Keratinocyte (primary cell): ENCODE measurements around the gene PSAP. TPM values are rescaled to one million over a fixed set of nuclear protein-coding genes. Genes with fewer than 3 reads are reported as not detected.

Experiments used
- DNase-seq: peaks from one replicate; pipeline ENCODE4 v3.0.0-alpha.2; 2011; ENCODE audit warnings: low read depth, missing footprints, low spot score
- FAIRE-seq: peaks from 2 replicates; lab custom pipeline; 2011; peaks lifted over from hg19 to GRCh38; lab: Jason Lieb, UNC
- H2AFZ ChIP-seq: 2 replicates; pipeline ENCODE4 v1.6.0; 2012; ENCODE audit warnings: low read length, control low read depth, inconsistent platforms; ENCODE audit not compliant: control insufficient read depth
- H3K27ac ChIP-seq: 2 replicates; pipeline ENCODE4 v1.5.1; 2011; ENCODE audit warnings: low read length; ENCODE audit not compliant: control insufficient read depth, insufficient read depth
- H3K27me3 ChIP-seq: 3 replicates; pipeline ENCODE4 v1.6.0; 2011; ENCODE audit warnings: low read length; ENCODE audit not compliant: control insufficient read depth, insufficient read depth; ENCODE audit errors: extremely low read depth
- H3K36me3 ChIP-seq, 2 experiments: 2 replicates in 1 of 2; 3 replicates in 1 of 2; pipeline ENCODE4 v1.5.1; 2011; ENCODE audit warnings: low read length in 2 of 2, mild to moderate bottlenecking in 1 of 2; ENCODE audit not compliant: control insufficient read depth in 2 of 2, insufficient read depth in 2 of 2; ENCODE audit errors: extremely low read depth in 1 of 2
- H3K4me1 ChIP-seq: 3 replicates; pipeline ENCODE4 v1.5.1; 2011; ENCODE audit warnings: low read length; ENCODE audit not compliant: control insufficient read depth, insufficient read depth; ENCODE audit errors: extremely low read depth
- H3K4me2 ChIP-seq: 3 replicates; pipeline ENCODE4 v1.6.0; 2011; ENCODE audit warnings: low read depth, low read length; ENCODE audit not compliant: control insufficient read depth, insufficient read depth; ENCODE audit errors: extremely low read depth
- H3K4me3 ChIP-seq, 3 experiments: fragments of 200-600 bp in 1 of 3; sonication (generic) in 1 of 3; 2 replicates in 2 of 3; 3 replicates in 1 of 3; pipeline ENCODE4 v1.5.1; 2011 to 2016; ENCODE audit warnings: low read length in 3 of 3, mild to moderate bottlenecking in 3 of 3, control low read depth in 2 of 3, inconsistent platforms in 1 of 3, low read depth in 1 of 3, mixed read lengths in 1 of 3, mixed run types in 1 of 3, moderate library complexity in 1 of 3; ENCODE audit not compliant: control insufficient read depth in 2 of 3, insufficient read depth in 2 of 3; ENCODE audit errors: extremely low read depth in 1 of 3
- H3K79me2 ChIP-seq: 2 replicates; pipeline ENCODE4 v1.6.0; 2012; ENCODE audit warnings: low read length; ENCODE audit not compliant: control insufficient read depth, insufficient read depth
- H3K9ac ChIP-seq: 3 replicates; pipeline ENCODE4 v1.6.0; 2011; ENCODE audit warnings: low read length; ENCODE audit not compliant: control insufficient read depth, insufficient read depth; ENCODE audit errors: extremely low read depth
- H3K9me1 ChIP-seq: 3 replicates; pipeline ENCODE4 v1.6.0; 2011; ENCODE audit warnings: low read length; ENCODE audit not compliant: control insufficient read depth, insufficient read depth; ENCODE audit errors: extremely low read depth
- H3K9me3 ChIP-seq: 2 replicates; pipeline ENCODE4 v1.5.1; 2012; ENCODE audit warnings: low read depth, low read length; ENCODE audit not compliant: control insufficient read depth
- H4K20me1 ChIP-seq: 3 replicates; pipeline ENCODE4 v1.6.0; 2011; ENCODE audit warnings: low read length; ENCODE audit not compliant: control insufficient read depth, insufficient read depth; ENCODE audit errors: extremely low read depth
- EZH2 ChIP-seq: IDR thresholded peaks from one replicate; pipeline ENCODE4 v1.6.1; 2012; ENCODE audit warnings: inconsistent platforms, mild to moderate bottlenecking, low read length, moderate library complexity
- dilution Hi-C: fragments of 300-500 bp; cut with MboI; formaldehyde crosslinking; loops from one replicate; pipeline ENCODE4 v1.7.0; 2020; ENCODE audit warnings: low sequenced_read_pairs; ENCODE audit not compliant: extremely low pct_ligation_motif_present
- polyA plus RNA-seq, 5 experiments: library from polyadenylated mRNA; depleted of rRNA in 3 of 5; stranded (reverse) in 3 of 5; stranded (forward) in 1 of 5; unstranded in 1 of 5; fragments of >200 nt; gene quantifications; 1 replicate in 1 of 5; 2 replicates in 3 of 5; 3 replicates in 1 of 5; pipeline versions ENCODE4 v1.2.1 to v1.2.3, GENCODE V29; 2011 to 2012; ENCODE audit warnings: missing spikeins in 2 of 5, low read depth in 1 of 5, low replicate concordance in 1 of 5
- TF ChIP-seq, protein P1 (sequence below), 3 experiments: IDR thresholded peaks in 1 of 3; conservative IDR thresholded peaks in 1 of 3; optimal IDR thresholded peaks in 1 of 3; 2 replicates in 2 of 3; 3 replicates in 1 of 3; pipeline versions ENCODE3 to v1.5.1; 2011; ENCODE audit warnings: low read length in 3 of 3, mild to moderate bottlenecking in 3 of 3, moderate library complexity in 2 of 3, control low read depth in 1 of 3, inconsistent platforms in 1 of 3; ENCODE audit not compliant: insufficient read depth in 2 of 3; ENCODE audit errors: extremely low read depth in 1 of 3

PSAP gene
- polyA plus RNA-seq, 1 donor (not counting 4 experiments of a cell fraction or from before 2014, with no cell fraction given), result 1,075 TPM

DNA sequence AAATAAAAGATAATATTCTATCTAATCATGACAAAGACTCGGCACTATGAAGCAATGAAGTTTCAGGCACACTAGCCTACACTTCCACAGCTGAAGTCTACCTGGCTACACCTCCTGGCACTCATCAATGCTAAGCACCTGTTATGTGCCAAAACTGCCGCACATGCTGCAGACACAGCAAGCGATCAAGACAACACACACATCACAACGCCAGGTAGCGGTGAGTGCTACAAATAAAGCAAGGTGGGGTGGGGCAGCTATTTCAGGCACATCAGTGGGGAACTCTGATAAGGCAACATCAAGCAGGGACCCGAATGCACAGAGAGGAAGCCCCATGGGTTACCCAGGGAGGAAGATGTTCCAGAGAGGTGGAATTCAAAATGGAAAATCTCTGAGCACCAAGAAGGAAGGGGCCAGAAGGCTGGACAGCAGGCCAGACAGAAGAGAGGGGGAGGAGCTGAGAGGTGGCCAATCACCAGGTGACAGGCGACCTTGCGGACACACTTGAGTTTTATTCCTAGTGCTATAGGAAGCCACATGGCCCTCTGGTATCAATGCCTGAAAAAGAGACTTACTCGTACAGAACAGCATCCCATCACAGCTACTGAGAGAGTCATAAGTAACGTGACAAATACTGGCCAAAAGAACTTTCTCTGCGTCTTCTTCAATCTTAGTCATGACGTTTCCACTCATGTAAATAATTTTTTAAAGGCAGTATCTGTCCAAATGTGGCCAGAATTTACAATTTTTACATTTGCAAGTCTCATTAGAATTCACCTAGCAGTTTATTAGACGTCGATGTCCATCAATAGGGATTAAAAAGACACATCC is 8.0 kb downstream of the PSAP start:
- TF ChIP-seq, protein P1, sequence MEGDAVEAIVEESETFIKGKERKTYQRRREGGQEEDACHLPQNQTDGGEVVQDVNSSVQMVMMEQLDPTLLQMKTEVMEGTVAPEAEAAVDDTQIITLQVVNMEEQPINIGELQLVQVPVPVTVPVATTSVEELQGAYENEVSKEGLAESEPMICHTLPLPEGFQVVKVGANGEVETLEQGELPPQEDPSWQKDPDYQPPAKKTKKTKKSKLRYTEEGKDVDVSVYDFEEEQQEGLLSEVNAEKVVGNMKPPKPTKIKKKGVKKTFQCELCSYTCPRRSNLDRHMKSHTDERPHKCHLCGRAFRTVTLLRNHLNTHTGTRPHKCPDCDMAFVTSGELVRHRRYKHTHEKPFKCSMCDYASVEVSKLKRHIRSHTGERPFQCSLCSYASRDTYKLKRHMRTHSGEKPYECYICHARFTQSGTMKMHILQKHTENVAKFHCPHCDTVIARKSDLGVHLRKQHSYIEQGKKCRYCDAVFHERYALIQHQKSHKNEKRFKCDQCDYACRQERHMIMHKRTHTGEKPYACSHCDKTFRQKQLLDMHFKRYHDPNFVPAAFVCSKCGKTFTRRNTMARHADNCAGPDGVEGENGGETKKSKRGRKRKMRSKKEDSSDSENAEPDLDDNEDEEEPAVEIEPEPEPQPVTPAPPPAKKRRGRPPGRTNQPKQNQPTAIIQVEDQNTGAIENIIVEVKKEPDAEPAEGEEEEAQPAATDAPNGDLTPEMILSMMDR (optimal IDR thresholded peaks at IDR 0.05 in 1 of 3, IDR thresholded peaks at IDR 0.05 in 1 of 3, conservative IDR thresholded peaks at IDR 0.05 in 1 of 3; ENCODE audit: extremely low read depth in 1 of 3, insufficient read depth in 2 of 3, low read length in 3 of 3), result no peak
- no peak for TF ChIP-seq EZH2
- H3K9ac ChIP-seq, result no peak overlapping the region
- DNase-seq (no peak), FAIRE-seq (no peak)
- dilution Hi-C loops, result no loop called here
- peak overlapping the region; percentile 9 for H3K4me2 ChIP-seq
- peaks cover 20% of the 10 kb centered on the region for H4K20me1 ChIP-seq
- H3K27ac ChIP-seq, result no peak overlapping the region
- H3K4me1 ChIP-seq, result peaks cover 55% of the 10 kb centered on the region
- no peak overlapping the region for H2AFZ ChIP-seq
- H3K9me3 ChIP-seq, result no peaks in the 10 kb centered on the region
- H3K9me1 ChIP-seq, result peaks cover 7% of the 10 kb centered on the region
- H3K4me3 ChIP-seq, result no peak overlapping the region
- peaks cover 84% of the 10 kb centered on the region for H3K79me2 ChIP-seq
- no peaks in the 10 kb centered on the region for H3K27me3 ChIP-seq
- peaks cover 2 to 8% of the 10 kb centered on the region in 2 experiments for H3K36me3 ChIP-seq

DNA sequence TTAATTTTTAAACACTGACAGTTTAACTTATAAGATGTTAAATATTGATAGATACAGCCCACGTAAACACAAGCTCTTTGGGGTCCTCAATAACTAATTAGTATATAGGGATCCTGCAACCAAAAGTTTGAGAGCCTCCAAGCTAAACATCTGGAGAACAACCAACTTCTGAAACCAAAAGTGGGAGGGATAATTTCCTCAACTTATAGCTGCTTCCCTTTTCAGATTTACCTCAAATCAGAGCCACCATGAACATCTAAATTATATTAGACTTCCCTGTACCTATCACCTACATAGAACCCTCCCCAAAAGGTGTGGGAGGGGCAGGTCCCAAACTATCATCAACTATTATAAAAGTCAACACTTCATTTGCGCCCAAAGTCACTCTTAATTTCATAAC is 8.6 kb downstream of the PSAP start:
- Histone ChIP-seq H3K9me3 (no peaks in the 10 kb centered on the region), H2AFZ (no peak overlapping the region), H3K27me3 (no peaks in the 10 kb centered on the region), H3K4me3 (no peak overlapping the region), H4K20me1 (peaks cover 20% of the 10 kb centered on the region), H3K4me2 (no peak overlapping the region), H3K36me3 (peaks cover 0 to 5% of the 10 kb centered on the region in 2 experiments), H3K79me2 (peaks cover 83% of the 10 kb centered on the region), H3K4me1 (peaks cover 58% of the 10 kb centered on the region), H3K27ac (no peak overlapping the region), H3K9ac (no peak overlapping the region), H3K9me1 (peaks cover 5% of the 10 kb centered on the region)
- dilution Hi-C loops, result no loop called here
- FAIRE-seq, result no peak
- no peak for TF ChIP-seq EZH2
- TF ChIP-seq, protein P1 (optimal IDR thresholded peaks at IDR 0.05 in 1 of 3, IDR thresholded peaks at IDR 0.05 in 1 of 3, conservative IDR thresholded peaks at IDR 0.05 in 1 of 3; ENCODE audit: extremely low read depth in 1 of 3, insufficient read depth in 2 of 3, low read length in 3 of 3), result no peak
- DNase-seq, result no peak
